H1 (cell line): ENCODE data around the gene DCUN1D4. TPM values are rescaled to one million over a fixed set of nuclear protein-coding genes. Genes with fewer than 3 reads are reported as not detected.

ENCODE experiments used
- CTCF ChIA-PET: fragments of 300-600 bp; sonication (Branson Sonifier 250); formaldehyde crosslinking; loops from one replicate; lab custom pipeline; 2021; ENCODE audit not compliant: partially characterized antibody; lab: Charles Lee
- POLR2A ChIA-PET: fragments of 300-600 bp; sonication (Branson Sonifier 250); formaldehyde crosslinking; loops from one replicate; lab custom pipeline; 2021; ENCODE audit warnings: inconsistent platforms; ENCODE audit not compliant: partially characterized antibody; lab: Charles Lee
- DNase-seq, 2 experiments: peaks; one replicate each; pipeline versions ENCODE4 v3.0.0 to v3.0.0-alpha.2; 2010 to 2022; ENCODE audit warnings: low spot score in 2 of 2, low read depth in 1 of 2, mixed read lengths in 1 of 2
- FAIRE-seq: peaks from 2 replicates; lab custom pipeline; 2011; peaks lifted over from hg19 to GRCh38; lab: Jason Lieb, UNC
- H2AFZ ChIP-seq: 2 replicates; pipeline ENCODE4 v1.8.1; 2012; ENCODE audit warnings: low read length, inconsistent platforms
- H2AK5ac ChIP-seq: 2 replicates; pipeline ENCODE4 v1.6.1; 2013; ENCODE audit warnings: low read depth, low read length
- H2BK120ac ChIP-seq: replicated peaks from 2 replicates; pipeline ENCODE3; 2013; ENCODE audit warnings: low read depth, low read length, inconsistent platforms
- H2BK12ac ChIP-seq: 2 replicates; pipeline ENCODE4 v1.6.1; 2013; ENCODE audit warnings: low read depth, low read length
- H2BK15ac ChIP-seq: 2 replicates; pipeline ENCODE4 v1.6.1; 2013; ENCODE audit warnings: low read length
- H2BK20ac ChIP-seq: 2 replicates; pipeline ENCODE4 v1.6.1; 2013; ENCODE audit warnings: low read length
- H2BK5ac ChIP-seq: 2 replicates; pipeline ENCODE4 v1.6.1; 2013; ENCODE audit warnings: low read depth, low read length
- H3K14ac ChIP-seq: 2 replicates; pipeline ENCODE4 v1.6.1; 2013; ENCODE audit warnings: inconsistent platforms; ENCODE audit not compliant: insufficient read length
- H3K18ac ChIP-seq: 2 replicates; pipeline ENCODE4 v1.6.1; 2013; ENCODE audit warnings: low read length; ENCODE audit errors: extremely low read depth
- H3K23ac ChIP-seq: 2 replicates; pipeline ENCODE4 v1.6.1; 2013; ENCODE audit warnings: inconsistent platforms; ENCODE audit not compliant: insufficient read length
- H3K23me2 ChIP-seq: 2 replicates; pipeline ENCODE4 v1.6.1; 2013; ENCODE audit warnings: low read depth, low read length
- H3K27ac ChIP-seq: 2 replicates; pipeline ENCODE4 v1.6.1; 2011; ENCODE audit warnings: low read depth, low read length, inconsistent platforms
- H3K27me3 ChIP-seq, 4 experiments: replicated peaks in 1 of 4; 1 replicate in 1 of 4; 2 replicates in 3 of 4; pipeline versions ENCODE4 v1.6.1 to v1.8.1; 2011 to 2013; ENCODE audit warnings: low read length in 3 of 4, mild to moderate bottlenecking in 3 of 4, inconsistent platforms in 2 of 4, mixed read lengths in 2 of 4, moderate library complexity in 1 of 4; ENCODE audit not compliant: control insufficient read depth in 3 of 4, insufficient read depth in 3 of 4; ENCODE audit errors: extremely low read depth in 1 of 4
- H3K36me3 ChIP-seq, 4 experiments: 2 replicates each; pipeline versions ENCODE4 v1.6.1 to v1.8.1; 2011 to 2013; ENCODE audit warnings: mild to moderate bottlenecking in 4 of 4, low read length in 3 of 4, moderate library complexity in 2 of 4, control low read depth in 1 of 4, inconsistent platforms in 1 of 4; ENCODE audit not compliant: insufficient read depth in 4 of 4, control insufficient read depth in 2 of 4
- H3K4ac ChIP-seq: replicated peaks from 2 replicates; pipeline ENCODE3; 2013; ENCODE audit warnings: low read length, low read depth, mixed read lengths, inconsistent platforms; ENCODE audit not compliant: insufficient read length
- H3K4me1 ChIP-seq, 4 experiments: replicated peaks in 1 of 4; 1 replicate in 1 of 4; 2 replicates in 3 of 4; pipeline versions ENCODE4 v1.6.1 to v1.8.1; 2011 to 2013; ENCODE audit warnings: low read length in 3 of 4, inconsistent platforms in 2 of 4, mixed read lengths in 1 of 4; ENCODE audit not compliant: insufficient read depth in 4 of 4, control insufficient read depth in 3 of 4
- H3K4me2 ChIP-seq, 2 experiments: 2 replicates each; pipeline versions ENCODE4 v1.6.1 to v1.8.1; 2011 to 2013; ENCODE audit warnings: low read depth in 2 of 2, low read length in 2 of 2, control low read depth in 1 of 2, inconsistent platforms in 1 of 2, mild to moderate bottlenecking in 1 of 2; ENCODE audit not compliant: insufficient read depth in 1 of 2
- H3K4me3 ChIP-seq, 4 experiments: fragments of 200-600, 300-600 bp in 1 of 4; sonication (generic), shearing (Covaris generic), sonication (Bioruptor Twin) in 1 of 4; 2 replicates each; pipeline versions ENCODE4 v1.5.1 to v1.8.1; 2011 to 2016; ENCODE audit warnings: low read length in 4 of 4, low read depth in 3 of 4, control low read depth in 2 of 4, inconsistent platforms in 2 of 4, mild to moderate bottlenecking in 2 of 4, mixed read lengths in 1 of 4, moderate library complexity in 1 of 4; ENCODE audit not compliant: insufficient read depth in 2 of 4; ENCODE audit errors: extremely low read depth in 1 of 4
- H3K56ac ChIP-seq: replicated peaks from 2 replicates; pipeline ENCODE3; 2013; ENCODE audit warnings: low read depth, mild to moderate bottlenecking, mixed read lengths, low read length, inconsistent platforms; ENCODE audit not compliant: insufficient read length
- H3K79me1 ChIP-seq: 2 replicates; pipeline ENCODE4 v1.6.1; 2013; ENCODE audit warnings: low read depth, low read length, control low read depth
- H3K79me2 ChIP-seq, 2 experiments: 2 replicates each; pipeline versions ENCODE4 v1.6.1 to v1.8.1; 2012 to 2013; ENCODE audit warnings: low read length in 2 of 2, mild to moderate bottlenecking in 2 of 2, inconsistent platforms in 1 of 2; ENCODE audit not compliant: insufficient read depth in 2 of 2, control insufficient read depth in 1 of 2
- H3K9ac ChIP-seq, 4 experiments: replicated peaks in 1 of 4; 1 replicate in 1 of 4; 2 replicates in 3 of 4; pipeline versions ENCODE4 v1.6.1 to v1.8.1; 2011 to 2013; ENCODE audit warnings: low read depth in 3 of 4, low read length in 3 of 4, control low read depth in 2 of 4, mild to moderate bottlenecking in 2 of 4, moderate library complexity in 2 of 4, inconsistent platforms in 1 of 4; ENCODE audit errors: extremely low read depth in 1 of 4
- H3K9me3 ChIP-seq, 2 experiments: 2 replicates each; pipeline versions ENCODE4 v1.6.1 to v1.8.1; 2012 to 2013; ENCODE audit warnings: mild to moderate bottlenecking in 2 of 2, moderate library complexity in 2 of 2, control low read depth in 1 of 2, inconsistent platforms in 1 of 2, low read depth in 1 of 2, low read length in 1 of 2, mixed read lengths in 1 of 2; ENCODE audit not compliant: insufficient read depth in 2 of 2
- H4K20me1 ChIP-seq, 2 experiments: replicated peaks in 1 of 2; 2 replicates each; pipeline versions ENCODE3 to v1.8.1; 2011 to 2013; ENCODE audit warnings: inconsistent platforms in 2 of 2, low read length in 2 of 2, mild to moderate bottlenecking in 1 of 2; ENCODE audit not compliant: insufficient read depth in 2 of 2, control insufficient read depth in 1 of 2
- H4K5ac ChIP-seq: 2 replicates; pipeline ENCODE4 v1.6.1; 2013; ENCODE audit warnings: low read length, low read depth, mixed read lengths, inconsistent platforms; ENCODE audit not compliant: insufficient read length
- H4K8ac ChIP-seq: 2 replicates; pipeline ENCODE4 v1.8.0; 2013; ENCODE audit warnings: mild to moderate bottlenecking, moderate library complexity, low read length, inconsistent platforms; ENCODE audit not compliant: insufficient read depth; ENCODE audit errors: extremely low read depth
- H4K91ac ChIP-seq: replicated peaks from 2 replicates; pipeline ENCODE3; 2013; ENCODE audit warnings: low read length, mixed read lengths, inconsistent platforms; ENCODE audit not compliant: insufficient read length
- HDAC2 ChIP-seq, 2 experiments: fragments of 300-600 bp in 1 of 2; sonication (generic) in 1 of 2; IDR thresholded peaks; 2 replicates each; pipeline ENCODE4 v1.6.1; 2011 to 2012; ENCODE audit warnings: low read depth in 2 of 2, low read length in 2 of 2, mild to moderate bottlenecking in 2 of 2, moderate library complexity in 2 of 2, borderline replicate concordance in 1 of 2, inconsistent platforms in 1 of 2
- RBBP5 ChIP-seq: IDR thresholded peaks from 2 replicates; pipeline ENCODE4 v1.7.1; 2012; ENCODE audit warnings: low read depth, mild to moderate bottlenecking, inconsistent platforms, low read length, moderate library complexity, borderline replicate concordance
- WGBS, 2 experiments: shearing (Covaris generic) in 1 of 2; methylation state at CpG; one replicate each; pipeline versions ENCODE4 v1.1.6 to v1.1.7; 2013 to 2015; ENCODE audit warnings: low lambda C conversion rate in 2 of 2, mixed read lengths in 2 of 2, inconsistent platforms in 1 of 2, low coverage in 1 of 2, missing lambda C conversion rate in 1 of 2; ENCODE audit not compliant: insufficient replicate concordance in 2 of 2, insufficient coverage in 1 of 2, insufficient read length in 1 of 2; ENCODE audit errors: extremely low coverage in 1 of 2, missing lambda C conversion rate in 1 of 2; 5-methylcytosine and 5-hydroxymethylcytosine counted together
- polyA plus RNA-seq, 7 experiments: library from polyadenylated mRNA; depleted of rRNA in 3 of 7; stranded (reverse) in 5 of 7; unstranded in 2 of 7; fragments of >200 nt in 5 of 7; fragments of 200-250 nt in 2 of 7; gene quantifications; 1 replicate in 5 of 7; 2 replicates in 1 of 7; 4 replicates in 1 of 7; pipeline versions ENCODE4 v1.2.1 to v1.2.3, GENCODE V29; 2011 to 2013; ENCODE audit warnings: missing spikeins in 2 of 7, mixed read lengths in 2 of 7
- total RNA-seq: library from RNA; stranded (reverse); fragmentation: NEBNext Ultra II Directional; extraction: Animal tissue kit (Norgen Biotek cat#: 25700); gene quantifications from 2 replicates; pipeline ENCODE4 v1.2.1, GENCODE V29; 2021

Gene DCUN1D4
- total and polyA plus RNA-seq, 2 of the 8 experiments (the other 6 are each of a cell fraction or from before 2014, with no cell fraction given), result 22.9 to 55.9 TPM

DNA sequence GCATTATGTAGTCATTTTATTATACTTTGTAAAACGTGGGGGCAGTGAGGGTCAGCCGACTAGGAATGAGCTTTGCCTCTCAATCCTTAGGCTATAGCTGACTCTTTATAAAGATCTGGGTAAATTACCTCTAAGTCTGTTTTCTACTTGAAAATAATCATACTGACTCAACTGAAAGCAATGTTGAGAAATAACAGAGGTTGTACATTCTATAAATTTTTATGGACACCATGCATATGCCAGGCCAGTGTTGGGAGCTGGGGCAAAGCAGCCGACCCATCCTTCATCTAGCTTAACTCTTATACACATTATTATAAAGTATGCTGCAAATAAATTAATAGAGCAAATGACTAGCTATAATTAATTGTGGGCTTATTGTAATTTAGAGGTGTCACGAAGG is 2.2 kb upstream of the DCUN1D4 start:
- H2AK5ac ChIP-seq, result no peak overlapping the region
- no peaks in the 10 kb centered on the region for H3K79me1 ChIP-seq
- no peaks in the 10 kb centered on the region for H3K36me3 ChIP-seq
- TF ChIP-seq HDAC2 (IDR thresholded peaks at IDR 0.05; ENCODE audit: borderline replicate concordance in 1 of 2, low read depth in 2 of 2, low read length in 2 of 2) (no peak), RBBP5 (no peak)

More for the DNA sequence above, 2.2 kb upstream of the DCUN1D4 start:
- no peak overlapping the region for H4K5ac ChIP-seq
- H2BK120ac ChIP-seq, result no peak overlapping the region
- H2BK5ac ChIP-seq, result no peak overlapping the region
- H4K8ac ChIP-seq, result no peak overlapping the region
- FAIRE-seq, result no peak
- H4K20me1 ChIP-seq, result no peaks in the 10 kb centered on the region
- H3K27ac ChIP-seq, result no peak overlapping the region
- peaks cover 0 to 3% (median 0%) of the 10 kb centered on the region in 4 experiments; a peak in 3 of 7 replicates for H3K4me1 ChIP-seq
- H3K4me2 ChIP-seq, result no peak overlapping the region
- H2AFZ ChIP-seq, result no peak overlapping the region
- H3K18ac ChIP-seq, result no peak overlapping the region
- no peak overlapping the region for H3K9ac ChIP-seq
- 84% methylated on average over 4 of the region's 4 CpGs; no CpG with 5 or more reads in 1 of the 2 experiments for WGBS, 2 experiments
- CTCF ChIA-PET, result interaction anchor here (0.7 to 2.0 kb wide), 4 partner anchors 9 to 222 kb away, joined by 3 to 12 read pairs (median 4); no protein-coding TSS in a partner anchor
- peaks cover 0 to 16% of the 10 kb centered on the region in 2 experiments; a peak in 2 of 4 replicates for H3K79me2 ChIP-seq
- H2BK12ac ChIP-seq, result no peak overlapping the region
- no peak overlapping the region for H3K23ac ChIP-seq
- no peak for DNase-seq
- H3K56ac ChIP-seq, result no peak overlapping the region
- peaks cover 16% of the 10 kb centered on the region for H3K23me2 ChIP-seq
- H2BK15ac ChIP-seq, result no peak overlapping the region
- no peak overlapping the region for H3K4ac ChIP-seq
- H3K4me3 ChIP-seq, result no peak overlapping the region
- no peak overlapping the region for H4K91ac ChIP-seq
- no peaks in the 10 kb centered on the region for H3K9me3 ChIP-seq
- POLR2A ChIA-PET, result no interaction called here
- no peak overlapping the region for H2BK20ac ChIP-seq
- no peak overlapping the region for H3K14ac ChIP-seq
- H3K27me3 ChIP-seq, result peaks cover 0 to 5% (median 4%) of the 10 kb centered on the region in 4 experiments; a peak in 5 of 7 replicates
